Endodermal cell (in vitro differentiated cells): ENCODE results near the gene PPP2R3C. TPM values are rescaled to one million over a fixed set of nuclear protein-coding genes. Genes with fewer than 3 reads are reported as not detected.

Source experiments
- DNase-seq: peaks from one replicate; pipeline ENCODE4 v3.0.0-alpha.2; 2017
- H3K27ac ChIP-seq: 2 replicates; pipeline ENCODE4 v1.5.1; 2013; ENCODE audit warnings: mild to moderate bottlenecking, low read depth, low read length, moderate library complexity
- H3K27me3 ChIP-seq: 2 replicates; pipeline ENCODE4 v1.6.1; 2013; ENCODE audit warnings: mild to moderate bottlenecking, low read length, moderate library complexity; ENCODE audit not compliant: insufficient read depth, control insufficient read depth, poor library complexity, severe bottlenecking
- H3K36me3 ChIP-seq: 2 replicates; pipeline ENCODE4 v1.7.0; 2013; ENCODE audit warnings: mild to moderate bottlenecking, low read length, moderate library complexity; ENCODE audit not compliant: control insufficient read depth, insufficient read depth
- H3K4me1 ChIP-seq: one replicate; pipeline ENCODE4 v1.7.0; 2013; ENCODE audit warnings: low read length; ENCODE audit not compliant: control insufficient read depth, insufficient read depth
- H3K4me3 ChIP-seq: 2 replicates; pipeline ENCODE4 v1.5.1; 2013; ENCODE audit warnings: mild to moderate bottlenecking, low read length, moderate library complexity
- H3K9ac ChIP-seq: 2 replicates; pipeline ENCODE4 v1.6.1; 2013; ENCODE audit warnings: mild to moderate bottlenecking, low read length, moderate library complexity; ENCODE audit not compliant: poor library complexity, severe bottlenecking; ENCODE audit errors: extremely low read depth
- H3K9me3 ChIP-seq: 2 replicates; pipeline ENCODE4 v1.6.1; 2013; ENCODE audit warnings: mild to moderate bottlenecking, low read length, moderate library complexity; ENCODE audit not compliant: control insufficient read depth
- H3K27ac Mint-ChIP-seq: 2 replicates; pipeline ENCODE4 v1.8.0; 2020; ENCODE audit warnings: mixed read lengths
- H3K27me3 Mint-ChIP-seq: 2 replicates; pipeline ENCODE4 v1.8.0; 2021; ENCODE audit warnings: mild to moderate bottlenecking, mixed read lengths; ENCODE audit not compliant: insufficient read depth
- H3K36me3 Mint-ChIP-seq: 2 replicates; pipeline ENCODE4 v1.8.0; 2020; ENCODE audit warnings: low read depth, mixed read lengths
- H3K4me1 Mint-ChIP-seq: 2 replicates; pipeline ENCODE4 v1.8.0; 2020; ENCODE audit warnings: mixed read lengths
- H3K4me3 Mint-ChIP-seq: 2 replicates; pipeline ENCODE4 v1.8.0; 2020; ENCODE audit warnings: mild to moderate bottlenecking, moderate library complexity, mixed read lengths
- H3K9me3 Mint-ChIP-seq: 2 replicates; pipeline ENCODE4 v1.8.0; 2020; ENCODE audit warnings: mild to moderate bottlenecking, mixed read lengths
- CTCF ChIP-seq: fragments of 200-600 bp; sonication (generic); conservative IDR thresholded peaks from 2 replicates; pipeline ENCODE4 v1.5.0; 2021; ENCODE audit warnings: antibody characterized with exemption, mild to moderate bottlenecking
- WGBS, 2 experiments: methylation state at CpG; one replicate each; pipeline versions ENCODE4 v1.1.5 to v1.1.7; 2013; ENCODE audit warnings: missing lambda C conversion rate in 2 of 2, mixed read lengths in 1 of 2; ENCODE audit not compliant: insufficient coverage in 1 of 2, insufficient read length in 1 of 2; 5-methylcytosine and 5-hydroxymethylcytosine counted together
- total RNA-seq, 2 donors: library from RNA; stranded (reverse); fragmentation: NEBNext Ultra II Directional in 1 of 2; extraction: Animal tissue kit (Norgen Biotek cat#: 25700) in 1 of 2; gene quantifications; 2 replicates in 1 of 2; 3 replicates in 1 of 2; pipeline ENCODE4 v1.2.1, GENCODE V29; 2021

PPP2R3C gene
- total RNA-seq, 2 donors from 2014 or later = 18.6 to 36.8 TPM

DNA sequence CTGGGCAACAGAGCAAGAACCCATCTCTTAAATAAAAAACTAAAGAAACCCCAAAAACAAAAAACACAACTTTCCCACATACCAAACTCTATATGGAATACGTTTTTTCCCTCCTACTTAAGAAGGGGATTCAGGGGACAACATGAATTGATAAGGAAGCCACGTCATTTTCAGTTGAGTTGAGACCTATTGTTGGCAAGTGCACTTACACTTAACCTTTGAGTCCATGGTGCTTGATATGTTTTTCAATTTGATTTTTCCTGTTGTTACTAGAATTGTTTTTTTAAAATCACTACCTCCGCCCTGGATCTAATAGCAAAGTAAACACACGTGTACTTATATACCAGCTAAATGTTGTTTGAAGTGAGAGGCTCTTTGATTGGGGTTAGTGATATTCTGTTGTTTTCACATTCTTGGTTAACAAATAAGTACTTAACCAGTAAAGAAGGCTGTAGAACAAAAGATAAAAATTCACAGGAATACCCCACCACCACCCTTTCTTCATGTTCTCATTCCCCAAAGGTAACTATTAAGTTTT lies 73.7 kb downstream of the PPP2R3C start:
- Mint-ChIP-seq H3K4me1 (peaks cover 18% of the 10 kb centered on the region), H3K27me3 (no peaks in the 10 kb centered on the region), H3K4me3 (peak overlapping the region; percentile 85), H3K9me3 (no peaks in the 10 kb centered on the region), H3K36me3 (peaks cover 39% of the 10 kb centered on the region), H3K27ac (peak overlapping the region; percentile 36)
- no peak overlapping the region for H3K27ac ChIP-seq
- no peak overlapping the region for H3K9ac ChIP-seq
- no peaks in the 10 kb centered on the region for H3K27me3 ChIP-seq
- WGBS, 2 experiments = 87 to 100% methylated on average over 1 to 4 of the region's 4 CpGs
- H3K4me3 ChIP-seq = peak overlapping the region; percentile 97
- H3K4me1 ChIP-seq = no peaks in the 10 kb centered on the region
- peaks cover 31% of the 10 kb centered on the region for H3K36me3 ChIP-seq
- DNase-seq = no peak
- TF ChIP-seq CTCF = no peak
- no peaks in the 10 kb centered on the region for H3K9me3 ChIP-seq

DNA sequence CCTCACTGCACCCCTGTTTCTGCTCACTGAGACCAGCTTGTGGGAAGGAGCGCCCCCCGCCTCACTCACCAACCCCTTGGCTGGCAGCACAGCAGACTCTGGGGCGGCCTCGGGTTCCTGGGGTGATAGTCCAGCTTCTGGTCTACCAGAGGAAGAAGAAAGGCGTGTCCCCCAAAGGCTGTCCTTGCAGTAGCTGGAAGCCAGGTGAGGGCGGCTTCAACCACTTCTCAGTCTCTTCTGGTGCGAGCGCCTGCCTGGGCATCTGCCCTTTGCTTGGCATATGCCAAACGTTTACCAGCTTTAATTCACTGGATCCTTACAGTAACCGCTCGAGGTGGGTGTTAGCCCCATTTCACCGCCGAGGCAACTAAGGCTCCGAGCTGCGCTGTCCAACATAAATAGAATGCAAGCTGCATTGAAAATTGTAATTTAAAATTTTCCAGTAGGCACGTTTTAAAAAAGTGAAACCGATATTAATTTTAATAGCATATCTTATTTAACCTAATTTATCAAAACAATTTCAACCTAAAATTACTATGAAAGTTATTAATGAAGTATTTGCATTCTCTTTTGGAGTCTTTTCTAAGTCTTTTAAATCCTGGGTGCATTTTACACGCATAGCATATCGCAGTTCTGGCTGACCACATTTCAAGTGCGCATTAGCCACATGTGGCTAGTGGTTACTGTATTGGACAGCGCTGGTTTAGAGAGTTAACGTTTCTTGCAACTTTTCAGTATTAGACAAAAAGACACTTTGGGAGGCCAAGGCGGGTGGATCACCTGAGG lies 74.8 kb downstream of the PPP2R3C start:
- peaks cover 18% of the 10 kb centered on the region for H3K4me1 Mint-ChIP-seq
- Histone ChIP-seq H3K36me3 (peaks cover 26% of the 10 kb centered on the region), H3K9me3 (no peaks in the 10 kb centered on the region), H3K27ac (peak overlapping the region; percentile 38), H3K27me3 (no peaks in the 10 kb centered on the region), H3K9ac (peak overlapping the region; percentile 78), H3K4me1 (no peaks in the 10 kb centered on the region), H3K4me3 (peak overlapping the region; percentile 97)
- H3K4me3 Mint-ChIP-seq = peak overlapping the region; percentile 85
- no peaks in the 10 kb centered on the region for H3K9me3 Mint-ChIP-seq
- WGBS, 2 experiments = 31 to 44% methylated on average over 13 to 22 of the region's 23 CpGs
- no peak for TF ChIP-seq CTCF
- peak overlapping the region; percentile 94 for H3K27ac Mint-ChIP-seq
- no peaks in the 10 kb centered on the region for H3K27me3 Mint-ChIP-seq
- peaks cover 32% of the 10 kb centered on the region for H3K36me3 Mint-ChIP-seq
- DNase-seq = no peak

- Mint-ChIP-seq H3K27ac (peak within 1 kb of the TSS; percentile 99), H3K27me3 (no peaks in the 10 kb centered on the region), H3K36me3 (peaks cover 26% of the 10 kb centered on the region), H3K4me1 (peaks cover 18% of the 10 kb centered on the region), H3K4me3 (peak within 1 kb of the TSS; percentile 85), H3K9me3 (no peaks in the 10 kb centered on the region)
- H3K9me3 ChIP-seq = no peaks in the 10 kb centered on the region
- TF ChIP-seq CTCF = no peak
- WGBS, 2 experiments = 0% methylated on average over 5 to 77 of the region's 77 CpGs
- no peaks in the 10 kb centered on the region for H3K4me1 ChIP-seq
- no peaks in the 10 kb centered on the region for H3K27me3 ChIP-seq
- DNase-seq = peak; percentile 99
- peaks cover 19% of the 10 kb centered on the region for H3K36me3 ChIP-seq
- peak within 1 kb of the TSS; percentile 98 for H3K4me3 ChIP-seq
- H3K27ac ChIP-seq = peak within 1 kb of the TSS; percentile 38
- peak within 1 kb of the TSS; percentile 88 for H3K9ac ChIP-seq
These were observed 75.6 kb downstream of the PPP2R3C start, which contains the start of gene FAM177A1 for GRCh38 chr14:35046048-35046750. Gene FAM177A1, plus strand, starts transcription at chr14:35046272. Its CDS starts 192 bp downstream, at chr14:35046464.
